Measurements from ENCODE around the gene WDR82.

Gene WDR82

DNA sequence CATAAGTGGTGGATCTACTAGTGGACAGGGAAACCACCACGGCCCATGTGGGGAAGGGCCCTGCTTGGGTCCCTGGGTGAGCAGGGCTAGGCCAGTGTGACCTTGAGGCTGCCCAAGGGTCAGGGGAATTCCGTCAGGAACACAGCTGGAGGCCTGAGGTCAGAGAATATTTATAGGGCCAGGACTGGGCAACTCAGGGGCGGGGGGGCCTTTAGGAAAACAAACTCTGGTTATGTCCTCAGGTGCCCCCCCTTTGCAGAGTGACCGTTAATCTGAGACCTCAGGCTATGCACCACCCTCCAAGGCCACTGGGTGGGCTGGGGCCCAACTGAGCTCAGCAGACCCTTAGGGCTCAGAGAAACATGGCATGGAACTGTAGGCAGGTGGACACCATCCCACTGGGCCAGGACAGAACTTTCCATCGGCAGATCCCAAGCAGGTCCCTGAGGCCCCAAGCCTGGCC lies 42.0 kb downstream of the WDR82 start:
- H3K27me3 ChIP-seq (ENCODE audit: control insufficient read depth, insufficient read depth, low read length), result no peaks in the 10 kb centered on the region
- H3K9ac ChIP-seq (ENCODE audit: low read length), result no peak overlapping the region
- peaks cover 5% of the 10 kb centered on the region for H3K36me3 ChIP-seq (ENCODE audit: control insufficient read depth, insufficient read depth, low read length)
- H3K4me1 ChIP-seq (ENCODE audit: control insufficient read depth, insufficient read depth, low read length), result peaks cover 33% of the 10 kb centered on the region
- no peak overlapping the region for H3K4me3 ChIP-seq (ENCODE audit: low read length)
- H3K9me3 ChIP-seq (ENCODE audit: control insufficient read depth, low read length), result no peaks in the 10 kb centered on the region

DNA sequence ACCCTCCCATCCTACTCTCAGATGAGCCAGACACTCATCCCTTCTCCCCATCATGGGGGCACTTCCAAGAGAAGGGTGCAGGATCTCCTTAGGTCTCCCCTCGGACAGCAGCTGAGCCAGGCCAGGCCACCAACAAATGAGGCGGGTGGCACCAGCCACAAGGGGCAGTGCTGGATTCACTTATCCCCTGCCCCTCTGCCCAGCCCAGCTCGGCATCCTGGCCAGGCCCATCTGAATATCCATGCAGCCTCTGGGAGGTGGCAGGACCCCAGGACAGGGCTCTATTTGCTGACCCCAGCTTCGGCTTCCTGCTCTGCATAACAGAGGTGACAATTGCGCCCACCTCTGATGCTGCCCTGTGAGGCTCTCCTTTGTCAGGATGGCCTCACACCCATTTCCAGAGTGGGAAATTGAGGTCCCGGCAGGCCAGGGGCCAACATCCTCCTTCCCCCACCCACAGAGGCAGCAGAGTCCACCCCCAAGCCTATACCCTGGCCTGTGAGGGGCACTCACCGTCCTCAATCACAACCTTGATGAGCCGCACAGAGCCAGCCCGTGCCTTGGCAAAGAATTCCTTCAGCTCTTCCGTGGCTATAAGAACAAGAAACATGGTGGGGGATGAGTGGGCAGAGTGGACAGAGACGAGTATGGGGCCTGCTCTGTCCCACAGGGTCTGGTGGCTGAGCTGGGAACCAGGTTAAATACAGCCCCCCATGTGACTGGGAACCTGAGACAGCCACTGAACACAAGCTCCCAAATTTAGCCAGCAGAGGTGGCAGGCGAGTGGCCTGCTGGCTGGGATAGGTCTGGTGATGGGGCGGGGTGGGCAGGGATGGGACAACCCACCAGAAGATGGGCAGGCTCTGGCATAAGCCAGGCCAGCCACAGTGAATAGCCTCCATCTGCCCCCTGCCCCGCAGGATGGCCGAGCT lies 43.7 kb downstream of the WDR82 start:
- peaks cover 14% of the 10 kb centered on the region for H3K36me3 ChIP-seq (ENCODE audit: control insufficient read depth, insufficient read depth, low read length)
- H3K4me1 ChIP-seq (ENCODE audit: control insufficient read depth, insufficient read depth, low read length), result peaks cover 24% of the 10 kb centered on the region
- no peak overlapping the region for H3K4me3 ChIP-seq (ENCODE audit: low read length)
- no peaks in the 10 kb centered on the region for H3K9me3 ChIP-seq (ENCODE audit: control insufficient read depth, low read length)
- H3K27me3 ChIP-seq (ENCODE audit: control insufficient read depth, insufficient read depth, low read length), result no peaks in the 10 kb centered on the region
- H3K9ac ChIP-seq (ENCODE audit: low read length), result no peak overlapping the region

DNA sequence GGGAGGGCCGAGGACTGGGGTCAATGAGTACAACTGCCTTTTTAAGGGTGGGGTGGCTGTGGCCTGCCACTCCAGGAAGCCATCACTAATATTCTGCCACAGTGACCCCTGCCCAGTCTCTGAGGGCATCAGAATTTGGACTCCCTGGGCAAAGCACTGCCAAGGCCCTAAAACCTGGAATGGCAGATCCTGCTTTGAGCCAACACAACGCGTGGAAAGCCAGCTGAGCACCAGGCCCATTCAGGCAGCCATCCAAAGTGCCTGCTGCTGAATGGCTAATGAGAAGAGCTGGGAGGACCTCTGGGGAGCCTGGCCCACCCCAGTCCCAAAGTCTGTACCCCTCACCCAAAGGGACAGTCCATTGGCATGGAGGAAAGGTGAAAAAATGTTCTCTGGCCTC lies 44.5 kb downstream of the WDR82 start:
- Histone ChIP-seq H3K4me3 (ENCODE audit: low read length) (no peak overlapping the region), H3K27me3 (ENCODE audit: control insufficient read depth, insufficient read depth, low read length) (no peaks in the 10 kb centered on the region), H3K9me3 (ENCODE audit: control insufficient read depth, low read length) (no peaks in the 10 kb centered on the region), H3K36me3 (ENCODE audit: control insufficient read depth, insufficient read depth, low read length) (peaks cover 21% of the 10 kb centered on the region), H3K9ac (ENCODE audit: low read length) (no peak overlapping the region), H3K4me1 (ENCODE audit: control insufficient read depth, insufficient read depth, low read length) (peaks cover 24% of the 10 kb centered on the region)

DNA sequence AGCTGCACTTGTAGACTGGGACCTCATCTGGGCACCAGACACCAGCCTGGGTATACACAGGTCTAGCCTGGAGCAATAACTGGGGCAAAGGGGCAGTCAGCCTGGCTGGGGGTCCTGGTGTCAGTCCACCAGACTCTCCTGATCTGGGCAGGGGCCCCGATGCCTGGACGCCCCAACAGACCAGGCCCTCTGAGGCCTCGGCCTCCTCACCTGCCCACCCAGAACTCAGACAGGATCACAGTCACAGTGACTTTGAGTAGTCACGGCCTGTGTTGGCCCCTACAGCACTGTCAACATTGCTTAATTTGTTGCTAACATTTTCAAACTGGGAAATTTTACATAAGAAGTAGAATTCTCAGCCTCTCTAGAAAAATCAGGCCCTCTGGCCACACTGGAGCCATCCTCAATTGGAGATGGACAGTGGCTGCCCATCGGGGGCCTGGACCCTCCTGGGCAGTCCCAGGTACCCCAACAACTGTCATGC lies 45.3 kb downstream of the WDR82 start:
- peaks cover 20% of the 10 kb centered on the region for H3K4me1 ChIP-seq (ENCODE audit: control insufficient read depth, insufficient read depth, low read length)
- peaks cover 23% of the 10 kb centered on the region for H3K36me3 ChIP-seq (ENCODE audit: control insufficient read depth, insufficient read depth, low read length)
- no peak overlapping the region for H3K4me3 ChIP-seq (ENCODE audit: low read length)
- H3K27me3 ChIP-seq (ENCODE audit: control insufficient read depth, insufficient read depth, low read length), result no peaks in the 10 kb centered on the region
- no peaks in the 10 kb centered on the region for H3K9me3 ChIP-seq (ENCODE audit: control insufficient read depth, low read length)
- H3K9ac ChIP-seq (ENCODE audit: low read length), result no peak overlapping the region

DNA sequence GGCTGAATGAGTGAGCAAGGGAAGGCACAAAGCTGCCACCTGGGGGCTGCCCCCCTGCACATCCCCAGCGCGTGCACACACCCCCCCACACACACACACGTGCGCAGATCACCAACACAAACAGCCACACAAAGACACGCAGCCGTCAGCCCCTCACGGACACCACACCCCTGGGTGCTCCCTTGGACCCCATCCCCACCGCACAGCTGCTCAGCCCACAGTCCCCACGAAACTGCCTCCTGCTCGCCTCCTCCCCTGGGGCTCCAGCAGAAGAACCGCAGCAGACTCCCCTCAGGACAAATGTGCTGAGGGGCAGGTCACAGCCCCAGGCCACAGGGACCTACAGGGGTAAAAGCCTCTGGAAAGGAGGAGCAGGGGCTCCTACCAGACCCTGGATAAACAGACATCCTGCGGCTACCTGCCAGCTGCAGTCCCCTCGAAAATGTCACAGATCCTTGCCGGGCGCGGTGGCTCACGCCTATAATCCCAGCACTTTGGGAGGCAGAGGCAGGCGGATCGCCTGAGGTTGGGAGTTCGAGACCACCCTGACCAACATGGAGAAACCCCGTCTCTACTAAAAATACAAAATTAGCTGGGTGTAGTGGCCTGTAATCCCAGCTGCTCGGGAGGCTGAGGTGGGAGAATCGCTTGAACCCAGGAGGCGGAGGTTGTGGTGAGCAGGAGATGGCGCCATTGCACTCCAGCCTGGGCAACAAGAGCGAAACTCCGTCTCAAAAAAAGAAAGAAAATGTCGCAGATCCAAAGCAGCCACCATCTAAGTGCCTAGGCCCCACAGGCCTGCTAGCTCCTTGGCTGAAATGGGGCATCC lies 46.0 kb downstream of the WDR82 start:
- no peaks in the 10 kb centered on the region for H3K9me3 ChIP-seq (ENCODE audit: control insufficient read depth, low read length)
- H3K27me3 ChIP-seq (ENCODE audit: control insufficient read depth, insufficient read depth, low read length), result no peaks in the 10 kb centered on the region
- no peak overlapping the region for H3K4me3 ChIP-seq (ENCODE audit: low read length)
- peaks cover 14% of the 10 kb centered on the region for H3K4me1 ChIP-seq (ENCODE audit: control insufficient read depth, insufficient read depth, low read length)
- H3K36me3 ChIP-seq (ENCODE audit: control insufficient read depth, insufficient read depth, low read length), result peaks cover 23% of the 10 kb centered on the region
- H3K9ac ChIP-seq (ENCODE audit: low read length), result no peak overlapping the region

DNA sequence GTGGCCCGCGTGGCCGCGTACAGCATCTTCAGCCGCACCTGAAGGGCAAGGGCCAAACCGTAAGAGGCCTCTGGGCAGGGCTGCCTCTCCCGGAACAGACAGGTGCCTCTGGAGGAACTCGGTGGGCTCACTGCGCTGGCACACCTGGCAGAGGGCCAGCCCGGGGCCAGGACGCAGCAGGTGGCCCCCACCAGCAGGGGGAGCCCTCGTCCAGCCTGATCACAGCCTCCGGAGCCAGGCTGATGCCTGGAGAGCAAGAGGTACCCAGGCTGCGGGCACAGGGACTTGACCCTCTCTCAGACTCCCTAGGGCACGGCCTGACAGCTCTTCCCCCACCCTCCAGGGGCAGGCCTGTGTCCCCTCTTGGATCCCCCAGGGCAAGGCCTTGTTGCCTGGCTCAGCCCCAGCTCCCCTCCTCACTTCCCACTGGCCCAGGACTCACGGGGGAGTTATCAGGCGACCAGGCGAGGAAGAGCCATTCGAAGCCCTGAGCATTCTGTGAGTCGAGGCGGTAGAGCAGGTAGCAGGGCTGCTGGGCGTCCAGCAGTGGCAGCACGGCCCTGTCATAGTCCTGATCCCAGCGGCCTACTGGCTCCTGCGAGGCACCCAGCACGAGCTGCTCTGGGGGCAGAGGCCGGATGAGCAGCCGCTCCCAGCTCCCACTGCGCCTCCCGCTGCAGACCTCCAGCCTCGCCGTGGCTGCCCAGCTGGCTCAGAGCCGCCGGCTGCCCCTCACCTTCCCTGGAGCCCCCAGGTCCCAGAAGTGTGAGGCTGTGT lies 46.8 kb downstream of the WDR82 start:
- Histone ChIP-seq H3K4me3 (ENCODE audit: low read length) (no peak overlapping the region), H3K9me3 (ENCODE audit: control insufficient read depth, low read length) (no peaks in the 10 kb centered on the region), H3K36me3 (ENCODE audit: control insufficient read depth, insufficient read depth, low read length) (peaks cover 23% of the 10 kb centered on the region), H3K27me3 (ENCODE audit: control insufficient read depth, insufficient read depth, low read length) (no peaks in the 10 kb centered on the region), H3K9ac (ENCODE audit: low read length) (no peak overlapping the region), H3K4me1 (ENCODE audit: control insufficient read depth, insufficient read depth, low read length) (peaks cover 6% of the 10 kb centered on the region)

DNA sequence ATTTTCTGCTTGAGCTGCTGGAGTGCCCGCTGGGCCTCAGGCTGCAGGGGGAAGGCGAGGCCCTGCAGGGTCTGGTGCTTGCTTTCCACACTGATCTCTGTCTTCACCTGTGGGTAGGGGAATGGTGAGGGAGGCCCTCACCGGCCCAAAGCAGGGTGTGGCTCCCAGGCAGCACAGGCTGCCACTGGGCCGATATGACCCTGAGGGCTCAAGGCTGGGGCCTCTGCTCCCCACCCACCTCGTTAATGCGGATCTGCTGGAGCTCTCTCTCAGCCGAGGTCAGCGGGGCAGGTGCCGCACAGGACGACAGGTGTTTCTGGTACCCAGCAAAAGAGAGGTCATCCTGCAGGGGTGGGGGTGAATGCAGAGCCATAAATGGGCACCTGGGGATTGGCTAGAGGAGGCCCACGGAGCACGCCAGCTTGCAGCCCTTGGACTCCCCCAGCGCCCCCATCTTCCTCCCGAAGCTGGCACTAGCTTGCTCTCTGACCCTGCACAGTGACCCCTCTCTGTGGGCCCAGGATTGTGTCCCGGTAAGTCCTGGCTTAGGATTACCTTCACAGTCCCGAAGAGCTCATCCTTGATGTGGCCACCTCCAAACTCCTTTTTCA lies 47.5 kb downstream of the WDR82 start:
- no peaks in the 10 kb centered on the region for H3K9me3 ChIP-seq (ENCODE audit: control insufficient read depth, low read length)
- no peak overlapping the region for H3K9ac ChIP-seq (ENCODE audit: low read length)
- no peaks in the 10 kb centered on the region for H3K27me3 ChIP-seq (ENCODE audit: control insufficient read depth, insufficient read depth, low read length)
- H3K4me1 ChIP-seq (ENCODE audit: control insufficient read depth, insufficient read depth, low read length), result no peaks in the 10 kb centered on the region
- peaks cover 23% of the 10 kb centered on the region for H3K36me3 ChIP-seq (ENCODE audit: control insufficient read depth, insufficient read depth, low read length)
- no peak overlapping the region for H3K4me3 ChIP-seq (ENCODE audit: low read length)

DNA sequence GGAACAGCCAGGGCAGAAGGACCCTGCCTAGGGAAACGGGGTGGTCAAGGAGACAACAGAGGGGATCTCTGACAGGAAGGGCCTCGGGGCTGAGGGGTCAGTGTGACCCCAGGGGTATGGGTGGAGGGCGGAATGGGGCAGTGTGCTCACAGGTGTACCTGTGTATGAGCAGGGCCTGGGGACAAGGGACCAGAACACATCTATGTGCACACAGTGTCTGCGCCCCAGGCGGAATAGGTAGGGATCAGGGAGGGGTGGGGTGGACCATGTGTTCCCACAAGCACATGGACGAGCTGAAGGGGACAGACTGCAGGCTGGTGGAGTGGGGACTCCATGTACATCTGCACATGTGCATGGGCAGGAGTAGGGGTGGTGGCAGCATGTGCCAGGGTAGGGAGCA lies 48.0 kb downstream of the WDR82 start:
- no peak overlapping the region for H3K9ac ChIP-seq (ENCODE audit: low read length)
- no peaks in the 10 kb centered on the region for H3K4me1 ChIP-seq (ENCODE audit: control insufficient read depth, insufficient read depth, low read length)
- H3K36me3 ChIP-seq (ENCODE audit: control insufficient read depth, insufficient read depth, low read length), result peaks cover 23% of the 10 kb centered on the region
- no peaks in the 10 kb centered on the region for H3K9me3 ChIP-seq (ENCODE audit: control insufficient read depth, low read length)
- H3K4me3 ChIP-seq (ENCODE audit: low read length), result no peak overlapping the region
- no peaks in the 10 kb centered on the region for H3K27me3 ChIP-seq (ENCODE audit: control insufficient read depth, insufficient read depth, low read length)

DNA sequence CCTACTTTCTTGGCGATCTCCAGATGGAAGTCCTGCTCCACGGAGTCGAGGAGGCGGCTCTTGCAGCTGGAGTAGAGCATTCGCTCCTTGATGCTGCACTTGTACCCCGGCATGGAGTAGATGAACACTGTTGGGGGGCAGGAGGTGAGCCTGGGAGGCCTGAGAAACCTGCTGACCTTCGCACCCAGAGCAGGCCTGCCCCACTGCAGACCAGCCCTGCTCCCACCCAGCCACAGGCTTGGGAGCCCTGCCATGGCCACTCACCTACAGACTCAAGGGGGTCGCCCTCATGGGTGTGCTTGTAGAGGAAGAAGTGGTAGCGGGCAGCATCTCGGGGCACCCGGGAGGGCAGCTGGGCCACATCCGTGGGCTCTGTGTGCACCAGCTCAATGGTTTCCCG lies 48.8 kb downstream of the WDR82 start:
- Histone ChIP-seq H3K4me3 (ENCODE audit: low read length) (no peak overlapping the region), H3K27me3 (ENCODE audit: control insufficient read depth, insufficient read depth, low read length) (no peaks in the 10 kb centered on the region), H3K4me1 (ENCODE audit: control insufficient read depth, insufficient read depth, low read length) (no peaks in the 10 kb centered on the region), H3K9me3 (ENCODE audit: control insufficient read depth, low read length) (no peaks in the 10 kb centered on the region), H3K36me3 (ENCODE audit: control insufficient read depth, insufficient read depth, low read length) (peaks cover 23% of the 10 kb centered on the region), H3K9ac (ENCODE audit: low read length) (no peak overlapping the region)

DNA sequence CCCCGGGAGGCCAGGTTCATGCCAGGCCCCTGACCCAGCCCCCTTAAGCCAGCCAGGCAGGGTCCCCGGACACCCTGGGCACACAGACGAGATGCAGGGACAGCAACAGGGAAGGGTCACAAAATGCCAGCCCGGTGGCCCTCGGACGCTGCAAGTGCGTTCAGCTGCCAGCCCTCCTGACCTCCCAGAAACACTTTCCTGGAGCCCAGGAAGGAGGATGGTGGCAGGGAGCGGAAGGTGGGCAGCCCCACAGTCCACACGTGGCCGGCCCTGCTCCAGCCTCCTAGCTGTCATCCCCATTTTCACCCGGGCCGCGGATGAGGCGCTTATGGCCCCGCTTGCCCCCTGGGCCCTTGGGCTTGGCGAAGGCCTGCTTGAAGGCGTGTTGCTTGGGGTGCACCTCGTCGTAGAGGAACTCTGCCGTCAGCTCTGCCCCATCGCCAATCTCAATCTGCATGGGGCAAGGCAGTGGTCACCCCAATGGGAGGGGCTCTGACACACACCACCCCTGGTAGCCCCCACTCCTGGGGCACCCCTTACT lies 49.6 kb downstream of the WDR82 start:
- H3K9ac ChIP-seq (ENCODE audit: low read length), result no peak overlapping the region
- no peaks in the 10 kb centered on the region for H3K9me3 ChIP-seq (ENCODE audit: control insufficient read depth, low read length)
- H3K27me3 ChIP-seq (ENCODE audit: control insufficient read depth, insufficient read depth, low read length), result no peaks in the 10 kb centered on the region
- H3K4me3 ChIP-seq (ENCODE audit: low read length), result no peak overlapping the region
- peaks cover 17% of the 10 kb centered on the region for H3K36me3 ChIP-seq (ENCODE audit: control insufficient read depth, insufficient read depth, low read length)
- no peaks in the 10 kb centered on the region for H3K4me1 ChIP-seq (ENCODE audit: control insufficient read depth, insufficient read depth, low read length)

DNA sequence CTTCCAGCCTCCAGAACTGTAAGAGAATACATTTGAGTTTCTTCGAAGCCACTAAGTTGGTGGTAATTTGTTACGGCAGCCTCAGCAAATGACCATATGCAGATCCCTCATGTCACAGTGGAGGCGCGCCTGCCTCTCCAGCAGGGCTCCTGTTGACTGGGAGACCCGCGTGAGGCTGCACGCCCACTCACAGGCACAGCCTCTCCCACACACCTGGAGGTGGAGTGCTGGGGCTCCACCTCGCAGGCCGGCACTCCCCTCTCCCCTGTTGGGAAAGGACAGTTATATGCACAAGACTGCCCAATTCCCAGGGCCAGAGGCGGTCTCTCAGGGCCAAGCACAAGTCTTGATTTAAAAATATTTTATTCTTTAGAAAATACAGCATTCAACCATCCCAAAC lies 50.2 kb downstream of the WDR82 start:
- Histone ChIP-seq H3K4me3 (ENCODE audit: low read length) (no peak overlapping the region), H3K9ac (ENCODE audit: low read length) (no peak overlapping the region), H3K9me3 (ENCODE audit: control insufficient read depth, low read length) (no peaks in the 10 kb centered on the region), H3K27me3 (ENCODE audit: control insufficient read depth, insufficient read depth, low read length) (no peaks in the 10 kb centered on the region), H3K4me1 (ENCODE audit: control insufficient read depth, insufficient read depth, low read length) (no peaks in the 10 kb centered on the region), H3K36me3 (ENCODE audit: control insufficient read depth, insufficient read depth, low read length) (peaks cover 17% of the 10 kb centered on the region)
